ENCODE measurements around the gene ZNF880.
"Not testable (repeated sequence)": the region's sequence is repeated elsewhere in the genome, so short reads cannot be mapped to it uniquely, and the experiment has no call there.

ZNF880 gene

GRCh38 chr19:52369559-52370340 lies at the start of gene ZNF880:
Gene ZNF880, plus strand, starts transcription at chr19:52369923. Its CDS starts 43 bp downstream, at chr19:52369966.
- peak; percentile 94 for DNase-seq (ENCODE audit: low spot score)

GRCh38 chr19:52322429-52322828 lies 47.3 kb upstream of the ZNF880 start:
- DNase-seq (ENCODE audit: low spot score), result no peak

- DNase-seq (ENCODE audit: low spot score), result no peak
Measured at GRCh38 chr19:52331757-52332156, 38.0 kb upstream of the ZNF880 start.

- no peak for DNase-seq (ENCODE audit: low spot score)
Measured at GRCh38 chr19:52335768-52336116, 34.0 kb upstream of the ZNF880 start.

GRCh38 chr19:52336117-52336790 lies 33.5 kb upstream of the ZNF880 start, which contains the start of gene ZNF610:
Gene ZNF610, plus strand, starts transcription at chr19:52336243. Its CDS starts 12,930 bp downstream, at chr19:52349173.
- peak; percentile 85 for DNase-seq (ENCODE audit: low spot score)

GRCh38 chr19:52336791-52337381 lies 32.8 kb upstream of the ZNF880 start:
- peak; percentile 9 for DNase-seq (ENCODE audit: low spot score)

GRCh38 chr19:52339022-52339421 lies 30.7 kb upstream of the ZNF880 start:
- not testable (repeated sequence) for DNase-seq (ENCODE audit: low spot score)

- DNase-seq (ENCODE audit: low spot score), result peak; percentile 29
Measured at GRCh38 chr19:52343548-52343947, 26.2 kb upstream of the ZNF880 start.

GRCh38 chr19:52345162-52345561 lies 24.6 kb upstream of the ZNF880 start:
- no peak for DNase-seq (ENCODE audit: low spot score)

GRCh38 chr19:52351512-52351911 lies 18.2 kb upstream of the ZNF880 start:
- DNase-seq (ENCODE audit: low spot score), result no peak

GRCh38 chr19:52366414-52366824 lies 3.3 kb upstream of the ZNF880 start:
- no peak for DNase-seq (ENCODE audit: low spot score)

- no peak for DNase-seq (ENCODE audit: low spot score)
Measured at GRCh38 chr19:52370341-52370710, 603 bp downstream of the ZNF880 start.

- no peak for DNase-seq (ENCODE audit: low spot score)
Measured at GRCh38 chr19:52391135-52391534, 21.4 kb downstream of the ZNF880 start.

GRCh38 chr19:52397310-52398080 lies 27.8 kb downstream of the ZNF880 start, which contains the start of gene ZNF528:
Gene ZNF528, plus strand, starts transcription at chr19:52397849. Its CDS starts 4,165 bp downstream, at chr19:52402014.
- DNase-seq (ENCODE audit: low spot score), result peak; percentile 98

- peak; percentile 28 for DNase-seq (ENCODE audit: low spot score)
Measured at GRCh38 chr19:52398081-52398441, 28.3 kb downstream of the ZNF880 start.

GRCh38 chr19:52410276-52410675 lies 40.6 kb downstream of the ZNF880 start:
- DNase-seq (ENCODE audit: low spot score), result no peak

GRCh38 chr19:52415711-52416110 lies 46.0 kb downstream of the ZNF880 start:
- DNase-seq (ENCODE audit: low spot score), result no peak

GRCh38 chr19:52428937-52429336 lies 59.2 kb downstream of the ZNF880 start, which contains the start of gene ZNF534:
Gene ZNF534, plus strand, starts transcription at chr19:52429148. Its CDS starts 2,327 bp downstream, at chr19:52431475.
- DNase-seq (ENCODE audit: low spot score), result no peak

All from hepatic stellate cell (primary cell).